Fibroblast of upper back skin (primary cell): ENCODE data around the gene DSCAML1.

ENCODE experiments used
- DNase-seq: peaks from one replicate; pipeline ENCODE4 v3.0.0-alpha.2; 2013

Gene DSCAML1

GRCh38 chr11:117387992-117388755 lies 408.8 kb downstream of the DSCAML1 start:
- DNase-seq, result peak; percentile 85

- no peak for DNase-seq
Measured at GRCh38 chr11:117385906-117386305, 411.1 kb downstream of the DSCAML1 start.

- DNase-seq, result no peak
Measured at GRCh38 chr11:117385471-117385870, 411.5 kb downstream of the DSCAML1 start.

GRCh38 chr11:117384045-117384444 lies 413.0 kb downstream of the DSCAML1 start:
- peak; percentile 81 for DNase-seq

GRCh38 chr11:117382746-117383145 lies 414.3 kb downstream of the DSCAML1 start:
- no peak for DNase-seq

- no peak for DNase-seq
Measured at GRCh38 chr11:117381481-117382387, 415.3 kb downstream of the DSCAML1 start.

- DNase-seq, result no peak
Measured at GRCh38 chr11:117380676-117381075, 416.3 kb downstream of the DSCAML1 start.

- no peak for DNase-seq
Measured at GRCh38 chr11:117378976-117379865, 417.8 kb downstream of the DSCAML1 start.
